AG10803 (cell line): Measurements from ENCODE around the gene PLXNB2.

Source experiments
- DNase-seq: peaks from one replicate; pipeline ENCODE4 v3.0.0; 2010; ENCODE audit warnings: low read depth
- H3K4me3 ChIP-seq: 2 replicates; pipeline ENCODE4 v1.5.1; 2011; ENCODE audit warnings: mild to moderate bottlenecking, low read length, control low read depth
- CTCF ChIP-seq: conservative IDR thresholded peaks from 2 replicates; pipeline ENCODE4 v1.5.1; 2011; ENCODE audit warnings: mild to moderate bottlenecking, low read length, control low read depth, inconsistent platforms

Gene PLXNB2

GRCh38 chr22:50306753-50307749 lies at the start of gene PLXNB2:
TSS of gene PLXNB2 (minus strand) at chr22:50307646. CDS start at chr22:50290584, 17,062 bp downstream.
- DNase-seq = peak; percentile 86
- no peak for TF ChIP-seq CTCF
- peak within 1 kb of the TSS; percentile 94 for H3K4me3 ChIP-seq

GRCh38 chr22:50357222-50357621 lies 49.8 kb upstream of the PLXNB2 start:
- no peak overlapping the region for H3K4me3 ChIP-seq
- no peak for DNase-seq
- TF ChIP-seq CTCF = no peak

- no peak for DNase-seq
- TF ChIP-seq CTCF = no peak
- no peak overlapping the region for H3K4me3 ChIP-seq
These were observed 48.7 kb upstream of the PLXNB2 start for GRCh38 chr22:50356186-50356585.

- no peak for DNase-seq
- no peak for TF ChIP-seq CTCF
- H3K4me3 ChIP-seq = no peak overlapping the region
These were observed 40.6 kb upstream of the PLXNB2 start for GRCh38 chr22:50348058-50348457.

GRCh38 chr22:50347157-50347556 lies 39.7 kb upstream of the PLXNB2 start:
- TF ChIP-seq CTCF = no peak
- no peak for DNase-seq
- H3K4me3 ChIP-seq = no peak overlapping the region

GRCh38 chr22:50346470-50346869 lies 39.0 kb upstream of the PLXNB2 start:
- no peak overlapping the region for H3K4me3 ChIP-seq
- no peak for TF ChIP-seq CTCF
- DNase-seq = no peak

GRCh38 chr22:50343541-50343935 lies 36.1 kb upstream of the PLXNB2 start:
- H3K4me3 ChIP-seq = peak overlapping the region; percentile 66
- no peak for DNase-seq
- TF ChIP-seq CTCF = no peak
